Common myeloid progenitor, CD34-positive (primary cell): ENCODE data around the gene HERC2.

Source experiments
- CTCF ChIA-PET: fragments of 350-600 bp; sonication (Branson Sonifier 250); formaldehyde crosslinking; loops from one replicate; lab custom pipeline; 2021; ENCODE audit warnings: antibody characterized with exemption; lab: Charles Lee
- POLR2A ChIA-PET: fragments of 350-600 bp; sonication (Branson Sonifier 250); formaldehyde crosslinking; loops from one replicate; lab custom pipeline; 2021; ENCODE audit warnings: antibody characterized with exemption; lab: Charles Lee
- DNase-seq, 3 donors: peaks; one replicate each; pipeline versions ENCODE4 v3.0.0 to v3.0.0-alpha.2; 2013
- H3K27ac ChIP-seq, 2 experiments: 1 replicate in 1 of 2; 2 replicates in 1 of 2; pipeline ENCODE4 v1.7.0; 2013; ENCODE audit warnings: inconsistent platforms in 2 of 2, low read length in 2 of 2, mild to moderate bottlenecking in 2 of 2, low read depth in 1 of 2, moderate library complexity in 1 of 2; ENCODE audit not compliant: severe bottlenecking in 2 of 2, insufficient read depth in 1 of 2, poor library complexity in 1 of 2
- H3K27me3 ChIP-seq, 5 experiments: replicated peaks in 2 of 5; 1 replicate in 3 of 5; 2 replicates in 2 of 5; pipeline versions ENCODE4 v1.6.1 to v1.7.0; 2013; ENCODE audit warnings: low read length in 4 of 5, mild to moderate bottlenecking in 2 of 5, moderate library complexity in 2 of 5, inconsistent platforms in 1 of 5; ENCODE audit not compliant: insufficient read depth in 5 of 5, control insufficient read depth in 4 of 5
- H3K36me3 ChIP-seq, 4 experiments: 1 replicate in 2 of 4; 2 replicates in 2 of 4; pipeline versions ENCODE4 v1.6.1 to v1.7.0; 2013; ENCODE audit warnings: low read length in 3 of 4, control low read depth in 1 of 4, mild to moderate bottlenecking in 1 of 4; ENCODE audit not compliant: control insufficient read depth in 4 of 4, insufficient read depth in 4 of 4
- H3K4me1 ChIP-seq, 4 experiments: 1 replicate in 3 of 4; 2 replicates in 1 of 4; pipeline versions ENCODE4 v1.6.1 to v1.7.1; 2013; ENCODE audit warnings: low read length in 3 of 4, mild to moderate bottlenecking in 3 of 4, control low read depth in 1 of 4, inconsistent platforms in 1 of 4, moderate library complexity in 1 of 4; ENCODE audit not compliant: control insufficient read depth in 4 of 4, insufficient read depth in 4 of 4; ENCODE audit errors: control extremely low read depth in 1 of 4
- H3K4me3 ChIP-seq, 7 experiments: 1 replicate in 4 of 7; 2 replicates in 3 of 7; pipeline versions ENCODE4 v1.5.1 to v1.7.0; 2013; ENCODE audit warnings: mild to moderate bottlenecking in 7 of 7, low read length in 6 of 7, moderate library complexity in 6 of 7, inconsistent platforms in 2 of 7, low read depth in 2 of 7, control low read depth in 1 of 7; ENCODE audit not compliant: insufficient read depth in 4 of 7, control insufficient read depth in 1 of 7; ENCODE audit errors: extremely low read depth in 1 of 7
- H3K9me3 ChIP-seq, 5 experiments: 1 replicate in 4 of 5; 2 replicates in 1 of 5; pipeline versions ENCODE4 v1.6.1 to v1.7.1; 2013; ENCODE audit warnings: low read length in 4 of 5, mild to moderate bottlenecking in 2 of 5, inconsistent platforms in 1 of 5, low read depth in 1 of 5, moderate library complexity in 1 of 5; ENCODE audit not compliant: control insufficient read depth in 4 of 5, insufficient read depth in 2 of 5; ENCODE audit errors: control extremely low read depth in 1 of 5
- WGBS: methylation state at CpG from one replicate; pipeline ENCODE4 v1.1.5; 2013; ENCODE audit not compliant: insufficient coverage; 5-methylcytosine and 5-hydroxymethylcytosine counted together

HERC2 gene

DNA sequence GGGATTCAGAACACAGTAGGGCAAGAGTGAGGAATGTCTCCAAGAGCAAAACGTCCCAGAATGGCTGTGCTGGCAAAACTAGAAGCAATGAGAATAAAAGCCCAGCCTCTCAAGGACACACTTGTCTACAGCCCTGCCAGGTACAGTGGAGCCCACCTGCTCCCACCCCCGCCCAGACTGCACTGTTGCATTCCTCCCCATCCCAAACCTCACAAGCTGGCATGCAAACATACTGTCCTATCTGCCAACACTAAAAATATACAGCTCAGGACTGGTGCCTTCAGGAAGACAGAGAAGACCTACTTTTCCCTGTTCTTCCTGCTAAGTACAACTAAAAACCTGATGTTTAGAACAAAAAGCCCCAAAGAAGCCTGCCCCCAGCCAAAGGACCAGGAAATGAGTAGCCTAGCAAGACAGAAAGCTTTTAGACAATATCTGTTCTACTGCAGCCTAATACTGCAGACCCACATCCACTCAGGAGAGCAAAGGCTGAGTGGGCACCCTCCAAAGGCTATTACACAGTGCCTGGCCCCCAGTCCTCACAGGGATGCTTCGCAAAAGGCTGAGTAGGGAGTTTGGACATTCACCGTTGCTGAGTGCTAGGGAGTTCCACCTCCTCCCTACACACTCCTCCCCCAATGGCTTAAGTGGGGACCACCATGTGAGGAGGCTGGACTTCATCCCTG lies 236.3 kb downstream of the HERC2 start:
- no peak for DNase-seq
- H3K27ac ChIP-seq = no peak overlapping the region
- peaks cover 0 to 19% (median 1%) of the 10 kb centered on the region in 5 experiments for H3K9me3 ChIP-seq
- POLR2A ChIA-PET = no interaction called here
- H3K36me3 ChIP-seq = no peaks in the 10 kb centered on the region
- WGBS = 86% methylated on average over 1 of the region's 4 CpGs
- CTCF ChIA-PET = interaction anchor here (1.5 kb wide), 1 partner anchor 9 kb away, joined by 3 read pairs; no protein-coding TSS in a partner anchor
- peaks cover 0 to 6% (median 3%) of the 10 kb centered on the region in 5 experiments for H3K27me3 ChIP-seq
- no peak overlapping the region for H3K4me3 ChIP-seq
- no peaks in the 10 kb centered on the region for H3K4me1 ChIP-seq

DNA sequence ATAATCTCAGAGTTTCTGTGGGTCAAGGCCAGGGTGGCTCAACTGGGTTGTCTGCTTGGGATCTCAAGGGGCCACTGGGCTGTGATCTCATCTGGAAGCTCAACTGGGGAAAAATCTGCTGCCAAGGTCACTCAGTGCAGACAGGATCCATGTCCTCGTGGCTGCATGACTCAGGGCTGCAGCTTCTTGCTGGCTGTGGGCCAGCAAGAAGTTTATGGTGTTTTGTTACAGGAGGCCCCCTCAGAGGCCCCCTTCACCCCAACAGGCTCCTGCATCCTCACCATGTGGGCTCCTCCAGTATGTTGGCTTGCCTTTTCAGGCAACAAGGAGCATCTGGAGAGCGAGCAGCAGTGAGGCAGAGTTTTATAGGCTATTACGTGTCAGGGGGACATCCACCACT lies 237.4 kb downstream of the HERC2 start:
- H3K4me3 ChIP-seq = no peak overlapping the region
- no peaks in the 10 kb centered on the region for H3K4me1 ChIP-seq
- peaks cover 0 to 6% (median 1%) of the 10 kb centered on the region in 5 experiments for H3K27me3 ChIP-seq
- WGBS = 96% methylated on average over 2 of the region's 3 CpGs
- H3K36me3 ChIP-seq = no peaks in the 10 kb centered on the region
- no peak overlapping the region for H3K27ac ChIP-seq
- DNase-seq = peak in 2 of 3 donors; percentile 20 to 37
- H3K9me3 ChIP-seq = peaks cover 0 to 11% (median 0%) of the 10 kb centered on the region in 5 experiments
- CTCF ChIA-PET = interaction anchor here (0.8 to 1.7 kb wide), 4 partner anchors 10 to 42 kb away, joined by 3 to 5 read pairs (median 4); partner anchors contain the start of gene OCA2
- POLR2A ChIA-PET = no interaction called here

DNA sequence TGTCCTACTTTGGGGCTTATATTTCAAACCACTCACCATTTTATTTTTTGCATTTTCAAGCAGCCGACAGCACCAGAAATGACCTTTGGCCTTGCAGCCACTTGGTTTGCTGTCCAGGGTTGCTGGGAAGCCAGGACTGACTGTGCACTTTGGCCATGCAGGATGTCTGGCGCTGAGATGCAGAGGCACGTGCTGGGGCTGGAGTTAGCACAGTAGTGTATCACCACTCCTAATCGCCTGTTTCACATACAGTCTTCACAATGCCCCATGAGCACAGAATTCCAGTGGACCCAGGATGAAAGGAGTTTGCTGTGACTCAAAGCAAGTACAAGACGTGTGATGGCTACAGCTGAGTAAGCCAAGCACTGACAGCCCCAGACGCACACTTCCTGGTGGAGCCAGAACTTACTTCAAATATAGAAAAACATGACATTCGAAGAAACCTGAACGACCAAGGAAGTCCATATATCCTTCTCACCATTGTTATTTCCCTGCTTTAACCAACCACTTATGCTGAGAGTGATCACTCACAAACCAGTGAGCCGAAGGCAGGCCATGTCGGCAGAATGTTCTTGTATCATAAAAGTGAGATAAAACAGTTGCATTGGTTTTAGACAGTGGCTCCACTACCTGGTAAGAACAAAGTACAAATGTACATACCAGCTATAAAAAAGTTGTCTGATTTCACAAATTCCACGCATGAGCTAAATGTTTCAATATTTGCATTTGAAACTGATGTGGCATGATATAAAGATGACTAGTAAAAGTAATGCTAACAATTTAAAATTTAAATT lies 238.9 kb downstream of the HERC2 start:
- 84% methylated on average over 4 of the region's 11 CpGs for WGBS
- no peaks in the 10 kb centered on the region for H3K36me3 ChIP-seq
- H3K27me3 ChIP-seq = peaks cover 0 to 9% (median 6%) of the 10 kb centered on the region in 5 experiments
- ChIA-PET POLR2A (no interaction called here), CTCF (interaction anchor here (1.7 kb wide), 1 partner anchor 43 kb away, joined by 4 read pairs; no protein-coding TSS in a partner anchor)
- DNase-seq = no peak
- no peak overlapping the region for H3K4me3 ChIP-seq
- peaks cover 0 to 4% (median 0%) of the 10 kb centered on the region in 5 experiments for H3K9me3 ChIP-seq
- H3K4me1 ChIP-seq = no peaks in the 10 kb centered on the region
- H3K27ac ChIP-seq = no peak overlapping the region

DNA sequence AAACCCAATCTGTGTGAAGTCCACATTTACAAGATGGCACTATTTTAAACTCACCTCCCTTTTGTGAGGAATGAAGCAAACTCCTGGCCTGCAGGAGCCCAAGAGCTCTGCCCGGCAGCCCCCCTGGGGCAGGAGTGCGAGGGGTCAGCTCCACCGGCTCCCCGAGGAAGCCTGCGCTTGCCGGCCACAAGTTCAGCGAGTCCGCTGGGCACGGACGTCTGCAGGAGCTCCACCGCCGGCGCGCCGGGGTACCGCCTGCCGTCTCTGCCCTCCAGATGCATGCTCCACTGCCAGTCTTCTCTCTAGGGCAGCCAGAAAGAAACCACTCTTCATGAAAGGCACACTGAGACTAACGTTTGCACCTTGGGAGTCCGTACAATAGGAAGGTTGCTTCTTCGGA lies 240.4 kb downstream of the HERC2 start:
- peaks cover 0 to 4% (median 0%) of the 10 kb centered on the region in 5 experiments for H3K9me3 ChIP-seq
- H3K4me1 ChIP-seq = no peaks in the 10 kb centered on the region
- POLR2A ChIA-PET = no interaction called here
- CTCF ChIA-PET = no interaction called here
- no peak overlapping the region for H3K27ac ChIP-seq
- H3K4me3 ChIP-seq = no peak overlapping the region
- H3K36me3 ChIP-seq = no peaks in the 10 kb centered on the region
- H3K27me3 ChIP-seq = peaks cover 0 to 9% (median 6%) of the 10 kb centered on the region in 5 experiments
- 98% methylated on average over 20 of the region's 20 CpGs for WGBS
- DNase-seq = no peak

DNA sequence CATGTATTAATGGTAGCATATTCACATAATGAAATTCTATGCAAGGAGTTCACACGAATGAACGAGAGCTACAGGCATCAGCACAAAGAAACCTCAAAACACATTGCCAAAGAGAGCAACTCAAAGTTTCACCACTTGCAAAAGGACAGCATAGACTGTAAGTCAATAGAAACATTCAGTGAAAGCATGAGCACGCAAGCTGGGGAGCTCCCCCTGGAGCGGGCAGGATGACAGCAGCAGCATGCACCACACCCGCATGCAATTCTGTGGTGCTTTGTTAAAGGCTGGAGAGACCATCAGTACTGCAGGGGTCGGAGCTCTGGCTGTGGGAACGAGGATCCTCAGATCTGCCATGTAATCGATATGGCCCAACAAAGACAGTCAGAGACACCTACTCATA lies 241.6 kb downstream of the HERC2 start:
- H3K4me3 ChIP-seq = no peak overlapping the region
- no peak overlapping the region for H3K27ac ChIP-seq
- H3K36me3 ChIP-seq = no peaks in the 10 kb centered on the region
- H3K4me1 ChIP-seq = no peaks in the 10 kb centered on the region
- ChIA-PET POLR2A (no interaction called here), CTCF (no interaction called here)
- no peak for DNase-seq
- peaks cover 0 to 9% (median 6%) of the 10 kb centered on the region in 5 experiments for H3K27me3 ChIP-seq
- WGBS = 84% methylated on average over 5 of the region's 8 CpGs
- H3K9me3 ChIP-seq = peaks cover 0 to 4% (median 0%) of the 10 kb centered on the region in 5 experiments

DNA sequence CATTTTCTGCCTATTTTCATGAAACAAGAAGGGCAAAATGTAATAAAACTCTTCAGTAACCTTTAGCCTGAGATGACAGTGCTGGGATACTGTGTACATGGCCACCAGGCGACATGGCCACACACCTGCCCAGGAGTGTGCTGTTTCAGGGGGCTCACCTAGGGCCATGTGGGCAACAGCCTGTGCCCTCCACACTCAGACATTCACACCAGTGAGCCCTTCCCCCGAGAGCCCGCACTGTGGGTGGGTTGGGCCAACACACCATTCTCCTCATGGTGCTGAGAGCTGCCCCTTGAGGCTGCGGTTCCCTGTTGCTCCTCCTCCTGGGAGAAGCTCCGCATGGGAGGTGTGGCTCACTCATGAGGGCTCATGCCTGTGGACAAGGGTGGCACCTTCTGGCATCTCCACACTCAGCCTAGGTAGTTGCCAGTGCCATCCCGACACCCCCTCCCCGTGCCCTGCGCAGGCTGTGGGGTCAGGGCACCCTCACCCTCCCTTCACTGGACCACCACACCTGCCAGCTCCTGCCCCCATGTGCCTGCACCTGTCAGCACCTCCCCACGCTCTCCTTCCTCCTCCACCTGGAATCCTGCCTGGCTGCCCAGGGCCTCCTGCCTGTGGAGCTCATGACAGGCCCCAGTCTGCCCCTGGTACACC lies 242.5 kb downstream of the HERC2 start:
- CTCF ChIA-PET = interaction anchor here (0.6 kb wide), 1 partner anchor 978 kb away, joined by 4 read pairs; no protein-coding TSS in a partner anchor
- POLR2A ChIA-PET = no interaction called here
- Histone ChIP-seq H3K4me3 (no peak overlapping the region), H3K36me3 (no peaks in the 10 kb centered on the region), H3K9me3 (peaks cover 0 to 1% (median 0%) of the 10 kb centered on the region in 5 experiments), H3K4me1 (no peaks in the 10 kb centered on the region), H3K27me3 (peaks cover 0 to 9% (median 3%) of the 10 kb centered on the region in 5 experiments), H3K27ac (no peak overlapping the region)
- WGBS = 95% methylated on average over 6 of the region's 9 CpGs
- no peak for DNase-seq
